Liver (tissue), 4 donors: ENCODE measurements around the gene DYNC1I2. TPM values are rescaled to one million over a fixed set of nuclear protein-coding genes. Genes with fewer than 3 reads are reported as not detected.

Source experiments
- polyA plus RNA-seq, 2 donors: library from polyadenylated mRNA; stranded (reverse) in 1 of 2; unstranded in 1 of 2; fragments of 200-250 nt in 1 of 2; fragments of >200 nt in 1 of 2; fragmentation: Nextera tagmentation in 1 of 2; extraction: Ambion mirVana in 1 of 2; gene quantifications; one replicate each; pipeline versions ENCODE4 v1.2.1 to v1.2.3, GENCODE V29; 2013 to 2015
- total RNA-seq, 2 donors: library from RNA; depleted of rRNA; stranded (reverse); fragments of >200 nt; gene quantifications; one replicate each; pipeline ENCODE4 v1.2.3, GENCODE V29; 2014
- donor health status: healthy.
- donor health status: healthy.
- donor health status: healthy.

DYNC1I2 gene
- total and polyA plus RNA-seq, 4 donors = 20.4 to 45.2 (median 28.1) TPM

Other genes with a start within 250 kb of the DYNC1I2 start
- gene CYBRD1, start 165.0 kb upstream of the DYNC1I2 start, total RNA-seq = 10 to 100 TPM; 12.8 to 51.1 TPM
- 1 to 10 TPM; 5.8 to 6.0 TPM for gene CYBRD1, start 165.0 kb upstream of the DYNC1I2 start, polyA plus RNA-seq
- 1 to 10 TPM; 3.4 to 4.4 TPM for gene SLC25A12, start 206.8 kb downstream of the DYNC1I2 start, total RNA-seq
- under 1 TPM; 0.46 to 0.93 TPM for gene SLC25A12, start 206.8 kb downstream of the DYNC1I2 start, polyA plus RNA-seq
- gene HAT1, start 235.0 kb downstream of the DYNC1I2 start, total RNA-seq = 10 to 100 TPM; 17.3 to 45.1 TPM
- 10 to 100 TPM; 11.8 to 15.2 TPM for gene HAT1, start 235.0 kb downstream of the DYNC1I2 start, polyA plus RNA-seq